GM23338 (cell line): ENCODE measurements around the gene KRTAP4-4.

ENCODE experiments used
- CREB1 ChIP-seq: fragments of 250-450 bp; sonication (Bioruptor Pico); IDR thresholded peaks from 2 replicates; pipeline ENCODE4 v1.5.0; 2020; ENCODE audit warnings: low read depth, mild to moderate bottlenecking, moderate library complexity
- EZH2 ChIP-seq: fragments of 200-600 bp; sonication (generic); IDR thresholded peaks from one replicate; pipeline ENCODE4 v1.8.0; 2017; ENCODE audit warnings: antibody characterized with exemption, mild to moderate bottlenecking, low read depth; ENCODE audit not compliant: unreplicated experiment
- POLR2AphosphoS5 ChIP-seq: IDR thresholded peaks from 2 replicates; pipeline ENCODE4 v1.6.1; 2016; ENCODE audit warnings: antibody characterized with exemption, low read depth
- REST ChIP-seq: IDR thresholded peaks from one replicate; pipeline ENCODE4 v1.6.1; 2018; ENCODE audit warnings: antibody characterized with exemption; ENCODE audit not compliant: unreplicated experiment
- TF ChIP-seq, protein P1 (sequence below), 2 experiments: fragments of 200-600 bp in 1 of 2; sonication (generic) in 1 of 2; conservative IDR thresholded peaks; 2 replicates each; pipeline versions ENCODE4 v1.5.1 to v1.6.1; 2016 to 2017; ENCODE audit warnings: antibody characterized with exemption in 2 of 2, low read depth in 2 of 2, mild to moderate bottlenecking in 2 of 2, moderate library complexity in 1 of 2

GRCh38 chr17:41133880-41134735, 26.4 kb downstream of the KRTAP4-4 start:
- TF ChIP-seq EZH2 (no peak), POLR2AphosphoS5 (no peak), CREB1 (CRISPR knock-in tag) (no peak), REST (no peak)
- TF ChIP-seq, protein P1, sequence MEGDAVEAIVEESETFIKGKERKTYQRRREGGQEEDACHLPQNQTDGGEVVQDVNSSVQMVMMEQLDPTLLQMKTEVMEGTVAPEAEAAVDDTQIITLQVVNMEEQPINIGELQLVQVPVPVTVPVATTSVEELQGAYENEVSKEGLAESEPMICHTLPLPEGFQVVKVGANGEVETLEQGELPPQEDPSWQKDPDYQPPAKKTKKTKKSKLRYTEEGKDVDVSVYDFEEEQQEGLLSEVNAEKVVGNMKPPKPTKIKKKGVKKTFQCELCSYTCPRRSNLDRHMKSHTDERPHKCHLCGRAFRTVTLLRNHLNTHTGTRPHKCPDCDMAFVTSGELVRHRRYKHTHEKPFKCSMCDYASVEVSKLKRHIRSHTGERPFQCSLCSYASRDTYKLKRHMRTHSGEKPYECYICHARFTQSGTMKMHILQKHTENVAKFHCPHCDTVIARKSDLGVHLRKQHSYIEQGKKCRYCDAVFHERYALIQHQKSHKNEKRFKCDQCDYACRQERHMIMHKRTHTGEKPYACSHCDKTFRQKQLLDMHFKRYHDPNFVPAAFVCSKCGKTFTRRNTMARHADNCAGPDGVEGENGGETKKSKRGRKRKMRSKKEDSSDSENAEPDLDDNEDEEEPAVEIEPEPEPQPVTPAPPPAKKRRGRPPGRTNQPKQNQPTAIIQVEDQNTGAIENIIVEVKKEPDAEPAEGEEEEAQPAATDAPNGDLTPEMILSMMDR (conservative IDR thresholded peaks at IDR 0.05; ENCODE audit: low read depth in 2 of 2): no peak
